Duodenal mucosa (tissue), 2 donors: ENCODE data around the gene HMG20B.
"Not testable (repeated sequence)": the region's sequence is repeated elsewhere in the genome, so short reads cannot be mapped to it uniquely, and the experiment has no call there.

Experiments used
- H3K27ac ChIP-seq: one replicate; pipeline ENCODE4 v1.7.0; 2013; ENCODE audit warnings: low read depth, low read length
- H3K27me3 ChIP-seq, 2 donors: one replicate each; pipeline ENCODE4 v1.7.0; 2013; ENCODE audit warnings: low read length in 2 of 2, control low read depth in 1 of 2; ENCODE audit not compliant: insufficient read depth in 2 of 2, control insufficient read depth in 1 of 2
- H3K36me3 ChIP-seq, 2 donors: one replicate each; pipeline ENCODE4 v1.7.0; 2013; ENCODE audit warnings: low read length in 2 of 2, control low read depth in 1 of 2; ENCODE audit not compliant: insufficient read depth in 2 of 2, control insufficient read depth in 1 of 2
- H3K4me1 ChIP-seq, 2 donors: one replicate each; pipeline ENCODE4 v1.7.0; 2013; ENCODE audit warnings: low read length in 2 of 2, control low read depth in 1 of 2; ENCODE audit not compliant: insufficient read depth in 2 of 2, control insufficient read depth in 1 of 2
- H3K4me3 ChIP-seq, 2 donors: one replicate each; pipeline ENCODE4 v1.7.0; 2013; ENCODE audit warnings: low read length in 2 of 2, low read depth in 1 of 2
- H3K9ac ChIP-seq, 2 donors: one replicate each; pipeline ENCODE4 v1.7.0; 2013; ENCODE audit warnings: low read length in 2 of 2, low read depth in 1 of 2
- H3K9me3 ChIP-seq, 2 donors: one replicate each; pipeline ENCODE4 v1.7.0; 2013; ENCODE audit warnings: low read length in 2 of 2, control low read depth in 1 of 2; ENCODE audit not compliant: control insufficient read depth in 1 of 2

The HMG20B gene

GRCh38 chr19:3572855-3573161, at the start of gene HMG20B:
Gene HMG20B, plus strand, starts transcription at chr19:3572944. Its CDS starts 366 bp downstream, at chr19:3573310.
- Histone ChIP-seq H3K9ac (peak within 1 kb of the TSS; percentile 63 to 76), H3K9me3 (no peaks in the 10 kb centered on the region), H3K27me3 (no peaks in the 10 kb centered on the region), H3K36me3 (peaks cover 0 to 10% of the 10 kb centered on the region in 2 donors), H3K4me1 (peaks cover 19 to 26% of the 10 kb centered on the region in 2 donors), H3K27ac (peak within 1 kb of the TSS; percentile 50), H3K4me3 (peak within 1 kb of the TSS; percentile 74 to 78)

- H3K27me3 ChIP-seq: no peaks in the 10 kb centered on the region
- no peak overlapping the region for H3K4me3 ChIP-seq
- H3K36me3 ChIP-seq: peaks cover 33 to 68% of the 10 kb centered on the region in 2 donors
- peaks cover 17 to 18% of the 10 kb centered on the region in 2 donors for H3K4me1 ChIP-seq
- no peak overlapping the region for H3K9ac ChIP-seq
- no peaks in the 10 kb centered on the region for H3K9me3 ChIP-seq
- no peak overlapping the region for H3K27ac ChIP-seq
Observed at GRCh38 chr19:3523361-3524077, 49.2 kb upstream of the HMG20B start.

GRCh38 chr19:3524078-3524842, 48.5 kb upstream of the HMG20B start:
- H3K36me3 ChIP-seq: peaks cover 33 to 65% of the 10 kb centered on the region in 2 donors
- no peaks in the 10 kb centered on the region for H3K27me3 ChIP-seq
- H3K27ac ChIP-seq: no peak overlapping the region
- H3K4me3 ChIP-seq: no peak overlapping the region
- H3K4me1 ChIP-seq: peaks cover 17 to 18% of the 10 kb centered on the region in 2 donors
- no peak overlapping the region for H3K9ac ChIP-seq
- H3K9me3 ChIP-seq: no peaks in the 10 kb centered on the region

GRCh38 chr19:3524904-3525451, 47.8 kb upstream of the HMG20B start:
- Histone ChIP-seq H3K36me3 (peaks cover 26 to 61% of the 10 kb centered on the region in 2 donors), H3K4me3 (no peak overlapping the region), H3K27me3 (no peaks in the 10 kb centered on the region), H3K4me1 (peaks cover 12 to 13% of the 10 kb centered on the region in 2 donors), H3K9ac (no peak overlapping the region), H3K27ac (no peak overlapping the region), H3K9me3 (no peaks in the 10 kb centered on the region)

GRCh38 chr19:3526507-3527237, 46.1 kb upstream of the HMG20B start:
- no peak overlapping the region for H3K27ac ChIP-seq
- H3K4me3 ChIP-seq: no peak overlapping the region
- no peaks in the 10 kb centered on the region for H3K9me3 ChIP-seq
- H3K27me3 ChIP-seq: no peaks in the 10 kb centered on the region
- H3K4me1 ChIP-seq: no peaks in the 10 kb centered on the region
- peaks cover 29 to 77% of the 10 kb centered on the region in 2 donors for H3K36me3 ChIP-seq
- no peak overlapping the region for H3K9ac ChIP-seq

- peaks cover 30 to 81% of the 10 kb centered on the region in 2 donors for H3K36me3 ChIP-seq
- H3K9ac ChIP-seq: no peak overlapping the region
- H3K4me3 ChIP-seq: no peak overlapping the region
- no peaks in the 10 kb centered on the region for H3K4me1 ChIP-seq
- H3K9me3 ChIP-seq: no peaks in the 10 kb centered on the region
- no peak overlapping the region for H3K27ac ChIP-seq
- no peaks in the 10 kb centered on the region for H3K27me3 ChIP-seq
Observed at GRCh38 chr19:3527238-3527910, 45.4 kb upstream of the HMG20B start.

- Histone ChIP-seq H3K4me1 (no peaks in the 10 kb centered on the region), H3K27me3 (no peaks in the 10 kb centered on the region), H3K9me3 (no peaks in the 10 kb centered on the region), H3K9ac (no peak overlapping the region), H3K36me3 (peaks cover 32 to 83% of the 10 kb centered on the region in 2 donors), H3K4me3 (no peak overlapping the region), H3K27ac (no peak overlapping the region)
Observed at GRCh38 chr19:3528080-3528479, 44.7 kb upstream of the HMG20B start.

GRCh38 chr19:3528539-3529211, 44.1 kb upstream of the HMG20B start:
- no peak overlapping the region for H3K27ac ChIP-seq
- H3K36me3 ChIP-seq: peaks cover 37 to 83% of the 10 kb centered on the region in 2 donors
- no peak overlapping the region for H3K9ac ChIP-seq

GRCh38 chr19:3529299-3529698, 43.4 kb upstream of the HMG20B start:
- not testable (repeated sequence) for H3K9me3 ChIP-seq, H3K4me1 ChIP-seq, H3K4me3 ChIP-seq, H3K27ac ChIP-seq, H3K27me3 ChIP-seq, H3K9ac ChIP-seq
- H3K36me3 ChIP-seq: peaks cover 32 to 82% of the 10 kb centered on the region in 2 donors

More at GRCh38 chr19:3528539-3529211, 44.1 kb upstream of the HMG20B start:
- H3K4me3 ChIP-seq: no peak overlapping the region
- no peaks in the 10 kb centered on the region for H3K4me1 ChIP-seq
- H3K27me3 ChIP-seq: no peaks in the 10 kb centered on the region
- no peaks in the 10 kb centered on the region for H3K9me3 ChIP-seq
